HAP-1 (cell line): ENCODE measurements around the gene CLASP1.
"Not testable (repeated sequence)": the region's sequence is repeated elsewhere in the genome, so short reads cannot be mapped to it uniquely, and the experiment has no call there.

ENCODE experiments used
- DNase-seq, 2 experiments: peaks; one replicate each; pipeline ENCODE4 v3.0.0-alpha.2; 2016 to 2020; ENCODE audit warnings: low spot score in 2 of 2
- H3K27me3 ChIP-seq: fragments of 250-450 bp; sonication (Bioruptor Pico); 2 replicates; pipeline ENCODE4 v1.5.1; 2020; ENCODE audit warnings: low read depth, mild to moderate bottlenecking, moderate library complexity
- H3K36me3 ChIP-seq: fragments of 250-450 bp; sonication (Bioruptor Pico); replicated peaks from 2 replicates; pipeline ENCODE4 v1.5.1; 2020; ENCODE audit warnings: mild to moderate bottlenecking
- H3K4me1 ChIP-seq: fragments of 250-450 bp; sonication (Bioruptor Pico); 2 replicates; pipeline ENCODE4 v1.5.1; 2020; ENCODE audit warnings: mild to moderate bottlenecking
- H3K4me3 ChIP-seq: fragments of 250-450 bp; sonication (Bioruptor Pico); 2 replicates; pipeline ENCODE4 v1.5.1; 2020; ENCODE audit warnings: mild to moderate bottlenecking, moderate library complexity
- H3K9me3 ChIP-seq: fragments of 250-450 bp; sonication (Bioruptor Pico); 2 replicates; pipeline ENCODE4 v1.5.1; 2020; ENCODE audit warnings: mild to moderate bottlenecking, moderate library complexity
- in situ Hi-C: fragments of 300-500 bp; cut with MboI; formaldehyde crosslinking; loops from 3 replicates; pipeline ENCODE4 v1.14.3; 2020; ENCODE audit warnings: low sequenced_read_pairs, inconsistent platforms, mixed read lengths

Gene CLASP1

DNA sequence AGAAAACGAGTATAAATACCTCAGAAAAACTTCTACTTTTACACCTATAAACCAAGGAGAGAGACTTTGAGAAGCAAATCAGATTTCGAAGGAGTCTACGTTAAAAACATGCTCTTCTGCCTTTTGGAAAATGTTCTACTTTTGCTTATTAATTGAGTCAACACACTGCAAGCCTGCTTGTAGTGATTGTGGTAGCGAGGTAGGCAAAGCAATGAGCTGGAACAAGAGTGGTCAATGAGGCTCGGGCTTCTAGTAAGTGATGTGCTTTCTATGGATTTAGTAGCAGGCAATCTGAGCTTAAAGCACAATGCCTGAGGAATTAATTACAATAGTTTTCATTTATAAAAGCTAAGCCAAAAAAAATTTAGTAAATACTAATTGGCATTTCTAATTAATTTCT lies 260.9 kb downstream of the CLASP1 start:
- Histone ChIP-seq H3K9me3 (no peaks in the 10 kb centered on the region), H3K36me3 (peaks cover 15% of the 10 kb centered on the region), H3K27me3 (no peaks in the 10 kb centered on the region), H3K4me1 (peaks cover 6% of the 10 kb centered on the region; the same call in 1 of the 2 replicates), H3K4me3 (no peak overlapping the region)
- DNase-seq, result no peak
- in situ Hi-C loops, result no loop called here

DNA sequence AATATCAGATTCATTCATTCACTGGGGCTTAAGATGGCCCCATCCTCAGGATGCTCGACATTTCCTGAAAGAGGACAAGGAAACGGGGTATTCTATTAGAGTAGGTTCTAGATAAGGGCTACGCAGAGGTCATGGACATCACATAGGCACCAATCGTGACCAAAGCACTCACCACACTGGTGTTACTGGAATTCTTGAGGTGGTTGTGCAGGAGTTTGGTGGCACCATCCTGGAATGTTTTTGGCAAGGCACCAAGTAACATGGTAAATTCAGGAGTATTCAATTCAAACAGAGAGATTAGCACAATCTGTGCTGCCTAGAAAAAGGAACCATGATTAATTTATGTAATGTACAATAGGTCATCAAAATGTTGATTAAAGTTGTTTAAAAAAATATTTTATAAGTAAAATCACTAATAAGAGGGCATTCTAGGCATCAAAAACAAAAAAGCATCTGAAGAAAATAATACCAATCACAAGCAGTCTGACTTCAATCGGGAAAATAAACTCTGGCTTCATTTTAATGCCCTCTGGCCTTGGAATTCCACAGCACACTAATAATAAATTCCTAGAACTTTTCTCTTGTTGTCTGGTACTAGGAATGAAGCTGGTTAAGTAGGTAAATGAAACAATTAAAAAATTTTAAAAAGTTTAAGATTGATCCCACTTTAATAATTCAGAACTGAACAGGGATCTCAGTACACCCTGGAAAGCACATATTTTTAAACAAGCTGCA lies 261.5 kb downstream of the CLASP1 start:
- no peak for DNase-seq
- H3K4me3 ChIP-seq, result no peak overlapping the region
- in situ Hi-C loops, result no loop called here
- no peaks in the 10 kb centered on the region for H3K27me3 ChIP-seq
- peaks cover 15% of the 10 kb centered on the region for H3K36me3 ChIP-seq
- peaks cover 6% of the 10 kb centered on the region; the same call in 1 of the 2 replicates for H3K4me1 ChIP-seq
- H3K9me3 ChIP-seq, result no peaks in the 10 kb centered on the region

DNA sequence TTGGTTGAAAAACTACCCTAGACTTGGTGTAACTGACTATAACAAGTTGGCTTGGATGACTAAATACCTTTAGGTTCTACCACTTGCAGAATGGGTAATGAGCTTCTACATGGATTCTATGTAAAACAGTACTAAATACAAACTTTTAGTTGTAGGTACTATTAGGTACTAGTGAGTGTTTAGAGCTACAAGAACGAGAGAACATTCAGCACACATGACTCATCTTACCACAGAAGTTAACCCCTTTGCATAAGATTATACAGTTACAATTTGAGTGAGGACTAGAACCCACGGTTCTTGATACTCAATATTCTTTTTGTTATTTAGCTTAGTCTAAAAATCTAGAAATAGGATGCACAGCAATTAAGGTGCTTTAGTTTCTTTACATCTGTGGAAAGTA lies 262.6 kb downstream of the CLASP1 start:
- peaks cover 15% of the 10 kb centered on the region for H3K36me3 ChIP-seq
- no peak for DNase-seq
- H3K9me3 ChIP-seq, result no peaks in the 10 kb centered on the region
- in situ Hi-C loops, result no loop called here
- H3K27me3 ChIP-seq, result no peaks in the 10 kb centered on the region
- peaks cover 6% of the 10 kb centered on the region; the same call in 1 of the 2 replicates for H3K4me1 ChIP-seq
- H3K4me3 ChIP-seq, result no peak overlapping the region

DNA sequence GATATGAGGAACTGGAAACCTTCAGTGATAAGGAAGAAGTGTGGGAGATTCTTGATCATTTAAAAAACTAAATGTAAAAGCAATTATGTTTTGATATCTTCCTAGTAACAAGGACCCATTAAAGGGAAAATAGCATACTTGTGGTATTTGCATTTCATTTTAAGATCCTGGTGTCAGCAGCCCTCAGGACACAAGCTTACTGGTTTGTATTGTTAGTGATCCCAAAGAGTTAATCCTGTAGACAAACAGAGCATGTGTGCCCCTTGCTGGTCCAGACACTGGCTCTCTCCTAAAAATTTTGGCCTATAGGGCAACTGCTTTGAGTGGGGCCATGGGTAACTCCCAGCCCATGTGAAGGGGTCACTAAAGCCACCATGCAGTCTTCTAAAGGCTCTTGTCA lies 263.2 kb downstream of the CLASP1 start:
- DNase-seq, result peak; percentile 19 to 60
- no peaks in the 10 kb centered on the region for H3K27me3 ChIP-seq
- in situ Hi-C loops, result no loop called here
- H3K9me3 ChIP-seq, result no peaks in the 10 kb centered on the region
- H3K4me1 ChIP-seq, result peaks cover 6% of the 10 kb centered on the region; the same call in 1 of the 2 replicates
- H3K4me3 ChIP-seq, result no peak overlapping the region
- peaks cover 15% of the 10 kb centered on the region for H3K36me3 ChIP-seq

DNA sequence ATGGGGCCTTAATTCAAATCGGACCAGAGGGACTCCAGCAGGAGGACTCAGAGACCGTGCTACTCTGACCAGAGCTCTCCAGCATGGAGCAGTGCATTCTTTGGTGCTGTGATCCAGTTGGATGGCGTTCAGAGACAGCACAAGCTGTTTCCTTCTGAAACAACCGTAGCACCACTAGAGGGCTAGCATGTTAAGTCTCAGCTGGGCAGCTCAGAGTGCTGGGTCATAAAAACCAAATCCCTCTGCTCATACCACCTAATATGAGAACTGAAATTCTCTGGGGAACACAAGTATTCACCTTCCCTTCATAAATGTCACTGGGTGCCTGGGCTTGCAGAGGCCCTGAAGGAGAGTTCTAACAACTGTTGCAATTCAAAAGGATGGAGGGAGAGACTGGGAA lies 266.5 kb downstream of the CLASP1 start:
- peaks cover 13% of the 10 kb centered on the region for H3K36me3 ChIP-seq
- H3K4me1 ChIP-seq, result peaks cover 11% of the 10 kb centered on the region
- DNase-seq, result no peak
- no peaks in the 10 kb centered on the region for H3K27me3 ChIP-seq
- H3K9me3 ChIP-seq, result no peaks in the 10 kb centered on the region
- in situ Hi-C loops, result no loop called here
- H3K4me3 ChIP-seq, result no peak overlapping the region

DNA sequence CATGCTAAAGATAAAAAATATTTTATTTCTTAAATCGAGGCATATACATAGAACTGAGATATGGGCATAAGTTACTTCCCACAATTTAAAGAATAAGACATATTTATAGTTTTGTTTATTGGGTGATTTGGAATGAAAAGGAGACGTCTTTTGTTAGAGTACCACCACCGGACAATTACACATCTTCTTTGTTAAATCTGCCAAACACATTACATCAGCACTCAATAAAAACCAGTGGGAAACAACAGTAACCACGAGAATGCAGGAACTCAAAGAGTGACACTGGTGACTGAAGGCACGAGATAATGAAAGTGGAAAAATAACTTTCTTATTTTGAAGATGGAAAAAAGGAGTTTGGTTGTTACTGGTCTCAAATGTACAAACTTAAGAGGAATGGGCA lies 271.6 kb downstream of the CLASP1 start:
- Histone ChIP-seq H3K4me3 (no peak overlapping the region), H3K36me3 (peaks cover 29% of the 10 kb centered on the region), H3K27me3 (no peaks in the 10 kb centered on the region), H3K9me3 (no peaks in the 10 kb centered on the region), H3K4me1 (peaks cover 10% of the 10 kb centered on the region; the same call in 1 of the 2 replicates)
- in situ Hi-C loops, result no loop called here
- DNase-seq, result peak in 1 of 2 experiments; percentile 50

DNA sequence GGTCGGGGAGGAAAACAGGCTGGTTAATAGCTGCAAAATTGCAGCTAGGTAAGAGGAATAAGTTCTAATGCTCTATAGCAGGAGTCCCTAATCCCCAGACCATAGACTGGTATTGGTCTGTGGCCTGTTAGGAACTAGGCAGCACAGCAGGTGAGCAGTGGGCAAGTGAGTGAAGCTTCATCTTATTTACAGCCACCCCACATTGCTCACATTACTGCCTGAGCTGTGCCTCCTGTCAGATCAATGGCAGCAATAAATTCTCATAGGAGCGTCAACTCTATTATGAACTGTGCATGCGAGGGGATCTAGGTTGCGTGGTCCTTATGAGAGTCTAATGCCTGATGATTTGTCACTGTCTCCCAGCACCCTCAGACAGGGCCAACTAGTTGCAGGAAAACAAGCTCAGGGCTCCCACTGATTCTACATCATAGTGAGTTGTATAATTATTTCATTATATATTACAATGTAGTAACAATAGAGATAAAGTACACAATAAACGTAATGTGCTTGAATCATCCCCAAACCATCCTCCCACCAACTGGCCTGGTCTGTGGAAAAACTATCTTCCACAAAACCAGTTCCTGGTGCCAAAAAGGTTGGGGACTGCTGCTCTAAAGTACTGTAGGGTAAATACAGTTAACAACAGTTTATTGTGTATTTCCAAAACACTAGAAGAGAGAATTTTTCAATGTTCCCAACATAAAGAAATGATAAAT lies 272.6 kb downstream of the CLASP1 start:
- peaks cover 10% of the 10 kb centered on the region; the same call in 1 of the 2 replicates for H3K4me1 ChIP-seq
- no peaks in the 10 kb centered on the region for H3K9me3 ChIP-seq
- H3K36me3 ChIP-seq, result peaks cover 29% of the 10 kb centered on the region
- in situ Hi-C loops, result no loop called here
- H3K27me3 ChIP-seq, result no peaks in the 10 kb centered on the region
- H3K4me3 ChIP-seq, result no peak overlapping the region
- DNase-seq, result no peak

DNA sequence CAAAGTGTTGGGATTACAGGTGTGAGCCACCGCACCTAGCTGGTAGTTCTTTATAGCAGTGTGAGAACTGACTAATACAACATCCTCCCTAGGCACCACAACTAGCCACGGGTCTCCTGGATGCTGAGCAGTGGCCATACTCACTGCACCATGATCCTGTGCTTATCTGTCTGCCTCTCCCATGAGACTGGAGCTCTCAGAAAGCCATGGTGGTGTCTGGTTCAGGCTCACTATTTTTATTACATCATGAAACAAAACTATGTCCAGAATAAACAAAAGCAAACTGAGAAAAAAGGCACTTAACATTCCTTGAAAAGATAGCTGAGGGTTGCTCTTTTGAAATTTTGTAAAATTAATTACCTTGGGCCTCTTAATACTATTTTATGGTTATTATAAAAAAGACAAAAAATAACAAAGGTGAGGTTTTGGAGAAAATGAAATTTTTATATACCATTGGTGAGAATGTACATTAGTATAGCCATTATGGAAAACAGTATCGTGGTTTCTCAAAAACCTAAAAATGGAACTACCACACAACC lies 273.6 kb downstream of the CLASP1 start:
- in situ Hi-C loops, result no loop called here
- Histone ChIP-seq H3K4me1 (peaks cover 10% of the 10 kb centered on the region; the same call in 1 of the 2 replicates), H3K27me3 (no peaks in the 10 kb centered on the region), H3K36me3 (peaks cover 29% of the 10 kb centered on the region), H3K4me3 (no peak overlapping the region), H3K9me3 (no peaks in the 10 kb centered on the region)
- no peak for DNase-seq

DNA sequence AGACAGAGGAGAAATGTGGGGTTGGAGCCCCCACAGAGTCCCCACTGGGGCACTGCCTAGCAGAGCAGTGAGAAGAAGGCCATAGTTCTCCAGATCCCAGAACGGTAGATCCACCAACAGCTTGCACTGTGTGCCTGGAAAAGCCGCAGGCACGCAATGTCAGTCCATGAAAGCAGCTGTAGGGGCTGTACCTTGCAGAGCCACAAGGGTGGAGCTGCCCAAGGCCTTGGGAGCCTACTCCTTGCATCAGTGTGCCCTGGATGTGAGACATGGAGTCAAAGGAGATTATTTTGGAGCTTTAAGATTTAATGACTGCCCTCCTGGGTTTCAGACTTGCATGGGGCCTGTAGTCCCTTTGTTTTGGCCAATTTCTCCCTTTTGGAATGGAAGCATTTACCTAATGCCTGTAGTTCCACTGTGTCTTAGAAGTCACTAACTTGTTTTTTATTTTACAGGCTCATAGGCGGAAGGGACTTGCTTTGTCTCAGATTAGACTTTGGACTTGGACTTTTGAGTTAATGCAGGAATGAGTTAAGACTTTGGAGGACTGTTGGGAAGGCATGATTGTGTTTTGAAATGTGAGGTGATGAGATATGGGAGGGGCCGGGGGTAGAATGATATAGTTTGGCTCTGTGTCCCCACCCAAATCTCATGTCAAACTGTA lies 274.7 kb downstream of the CLASP1 start:
- H3K4me3 ChIP-seq, in situ Hi-C loops, H3K27me3 ChIP-seq, H3K9me3 ChIP-seq, DNase-seq: not testable (repeated sequence)
- peaks cover 10% of the 10 kb centered on the region; the same call in 1 of the 2 replicates for H3K4me1 ChIP-seq
- H3K36me3 ChIP-seq, result peaks cover 29% of the 10 kb centered on the region

DNA sequence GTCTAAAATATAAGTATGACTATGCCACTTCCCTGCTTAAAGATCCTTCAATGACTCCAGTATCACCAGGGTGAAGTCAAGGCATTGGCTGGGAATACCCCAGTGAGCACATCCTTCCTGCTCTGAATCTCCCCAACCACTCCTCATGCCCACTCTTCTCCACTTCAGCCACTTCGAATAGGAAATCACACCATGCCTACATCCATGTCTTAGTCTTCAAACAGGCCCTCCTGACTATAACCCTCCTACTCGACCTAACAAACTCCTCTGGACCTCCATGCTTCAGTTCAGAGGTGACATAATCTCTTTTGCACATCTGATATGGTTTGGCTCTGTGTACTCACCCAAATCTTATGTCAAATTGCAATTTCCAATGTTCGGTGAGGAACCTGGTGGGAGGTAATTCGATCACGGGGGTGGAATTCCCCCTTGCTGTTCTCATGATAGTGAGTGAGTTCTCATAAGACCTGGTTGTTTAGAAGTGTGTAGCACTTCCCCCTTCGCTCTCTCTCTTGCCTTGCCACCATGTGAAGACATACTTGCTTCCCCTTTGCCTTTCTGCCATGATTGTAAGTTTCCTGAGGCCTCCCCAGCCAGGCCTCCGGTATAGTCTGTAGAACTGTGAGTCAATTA lies 276.4 kb downstream of the CLASP1 start:
- Histone ChIP-seq H3K27me3 (no peaks in the 10 kb centered on the region), H3K9me3 (no peaks in the 10 kb centered on the region), H3K4me3 (no peak overlapping the region), H3K36me3 (peaks cover 29% of the 10 kb centered on the region), H3K4me1 (peaks cover 6% of the 10 kb centered on the region; the same call in 1 of the 2 replicates)
- no peak for DNase-seq
- in situ Hi-C loops, result no loop called here

DNA sequence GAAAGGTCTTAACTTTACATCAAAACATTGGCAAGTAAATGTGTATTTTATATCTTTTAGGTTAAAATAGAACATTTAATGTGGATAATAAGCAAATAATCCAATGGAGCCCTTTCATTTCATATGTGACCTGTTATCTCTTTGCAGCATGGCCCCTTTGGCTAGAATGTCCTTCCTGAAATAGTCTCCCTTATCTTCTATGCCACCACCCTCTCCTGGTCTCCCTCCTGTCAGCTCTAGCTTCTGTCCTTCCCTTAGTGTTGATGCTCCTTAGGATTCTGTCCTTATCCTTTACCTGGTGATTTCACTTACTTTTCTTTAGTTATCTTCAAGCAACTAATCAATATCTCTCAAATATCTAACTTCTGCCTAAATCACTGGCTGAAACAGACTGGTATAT lies 277.2 kb downstream of the CLASP1 start:
- Histone ChIP-seq H3K4me3 (no peak overlapping the region), H3K9me3 (no peaks in the 10 kb centered on the region), H3K4me1 (no peaks in the 10 kb centered on the region), H3K36me3 (peaks cover 32% of the 10 kb centered on the region), H3K27me3 (no peaks in the 10 kb centered on the region)
- no peak for DNase-seq
- in situ Hi-C loops, result no loop called here

DNA sequence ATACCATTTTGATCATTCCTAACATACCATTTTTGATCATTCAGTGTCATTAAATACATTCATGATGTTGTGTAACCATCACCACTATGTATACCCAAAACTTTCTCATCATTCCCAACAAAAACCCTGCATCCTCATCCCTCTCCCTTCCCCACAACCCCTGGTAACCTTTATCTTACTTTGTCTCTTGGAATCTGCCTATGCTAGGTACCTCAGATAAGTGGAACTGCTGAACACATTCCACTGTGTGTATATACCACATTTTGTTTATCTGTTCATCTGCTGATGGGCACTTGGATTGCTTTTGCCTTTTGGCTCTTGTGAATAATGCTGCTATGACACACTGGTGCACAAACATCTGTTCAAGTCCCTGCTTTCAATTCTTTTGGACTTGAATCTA lies 280.4 kb downstream of the CLASP1 start:
- Histone ChIP-seq H3K4me3 (no peak overlapping the region), H3K4me1 (no peaks in the 10 kb centered on the region), H3K27me3 (no peaks in the 10 kb centered on the region), H3K36me3 (peaks cover 22% of the 10 kb centered on the region), H3K9me3 (no peaks in the 10 kb centered on the region)
- in situ Hi-C loops, result no loop called here
- DNase-seq, result no peak

DNA sequence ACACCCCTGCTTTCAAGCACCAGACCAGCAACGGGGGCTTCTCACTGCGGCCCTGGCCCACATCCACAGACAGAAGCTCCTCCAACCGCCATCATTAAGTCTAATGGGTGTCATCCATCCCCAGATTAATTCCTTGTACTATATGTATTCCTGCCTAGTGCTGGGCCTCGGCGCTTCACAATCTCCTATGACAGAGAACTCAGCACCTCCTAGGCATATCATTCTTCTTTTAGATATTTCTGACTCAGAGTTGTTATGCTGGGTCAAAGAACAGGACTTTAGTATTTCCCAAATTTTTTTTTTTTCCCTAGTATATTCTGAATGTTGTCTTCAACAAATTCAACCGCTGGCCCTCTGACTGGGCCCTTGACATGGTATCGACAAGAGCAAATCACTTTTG lies 281.1 kb downstream of the CLASP1 start:
- in situ Hi-C loops, result no loop called here
- no peaks in the 10 kb centered on the region for H3K4me1 ChIP-seq
- no peak overlapping the region for H3K4me3 ChIP-seq
- peaks cover 20% of the 10 kb centered on the region for H3K36me3 ChIP-seq
- H3K27me3 ChIP-seq, result no peaks in the 10 kb centered on the region
- no peaks in the 10 kb centered on the region for H3K9me3 ChIP-seq
- no peak for DNase-seq
